Measurements from ENCODE around the gene MGAT5B.

DNA sequence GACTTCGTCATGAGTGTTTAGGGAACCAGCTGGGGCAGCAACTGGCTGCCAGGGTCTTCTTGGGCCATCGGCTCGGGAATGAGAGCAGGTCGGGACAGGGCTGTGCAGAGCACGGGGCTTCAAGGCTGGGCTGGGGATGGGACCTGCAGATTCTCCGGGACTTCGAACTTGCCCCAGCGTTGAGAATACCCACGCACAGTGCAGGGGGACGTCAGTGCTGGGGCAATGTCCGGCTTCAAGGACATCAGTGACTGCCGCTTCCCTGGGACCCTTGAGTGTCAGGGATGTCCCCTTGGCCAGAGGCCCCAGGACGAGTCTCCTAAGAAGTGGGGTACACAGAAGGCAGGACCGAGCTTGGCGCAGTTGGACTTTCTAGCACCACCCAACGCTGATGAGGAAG is 76.3 kb downstream of the MGAT5B start:
- no peak for TF ChIP-seq POLR2A (IDR thresholded peaks at IDR 0.05)
- TF ChIP-seq, protein P1, sequence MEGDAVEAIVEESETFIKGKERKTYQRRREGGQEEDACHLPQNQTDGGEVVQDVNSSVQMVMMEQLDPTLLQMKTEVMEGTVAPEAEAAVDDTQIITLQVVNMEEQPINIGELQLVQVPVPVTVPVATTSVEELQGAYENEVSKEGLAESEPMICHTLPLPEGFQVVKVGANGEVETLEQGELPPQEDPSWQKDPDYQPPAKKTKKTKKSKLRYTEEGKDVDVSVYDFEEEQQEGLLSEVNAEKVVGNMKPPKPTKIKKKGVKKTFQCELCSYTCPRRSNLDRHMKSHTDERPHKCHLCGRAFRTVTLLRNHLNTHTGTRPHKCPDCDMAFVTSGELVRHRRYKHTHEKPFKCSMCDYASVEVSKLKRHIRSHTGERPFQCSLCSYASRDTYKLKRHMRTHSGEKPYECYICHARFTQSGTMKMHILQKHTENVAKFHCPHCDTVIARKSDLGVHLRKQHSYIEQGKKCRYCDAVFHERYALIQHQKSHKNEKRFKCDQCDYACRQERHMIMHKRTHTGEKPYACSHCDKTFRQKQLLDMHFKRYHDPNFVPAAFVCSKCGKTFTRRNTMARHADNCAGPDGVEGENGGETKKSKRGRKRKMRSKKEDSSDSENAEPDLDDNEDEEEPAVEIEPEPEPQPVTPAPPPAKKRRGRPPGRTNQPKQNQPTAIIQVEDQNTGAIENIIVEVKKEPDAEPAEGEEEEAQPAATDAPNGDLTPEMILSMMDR (IDR thresholded peaks at IDR 0.05), result no peak

Data from lower leg skin (tissue), 3 donors.